ENCODE data around the gene TTLL3. TPM values are rescaled to one million over a fixed set of nuclear protein-coding genes. Genes with fewer than 3 reads are reported as not detected.

The TTLL3 gene
- total RNA-seq, 1 donor from 2014 or later: 45.7 TPM

- no peak for DNase-seq
- Mint-ChIP-seq H3K9me3 (ENCODE audit: unreplicated experiment) (peaks cover 6% of the 10 kb centered on the region), H3K4me3 (ENCODE audit: unreplicated experiment) (no peak overlapping the region), H3K27me3 (ENCODE audit: unreplicated experiment) (peaks cover 11% of the 10 kb centered on the region), H3K27ac (ENCODE audit: unreplicated experiment) (no peak overlapping the region), H3K36me3 (ENCODE audit: unreplicated experiment) (no peaks in the 10 kb centered on the region), H3K4me1 (ENCODE audit: low read depth, unreplicated experiment) (peaks cover 12% of the 10 kb centered on the region)
- no peak for TF ChIP-seq CTCF (IDR thresholded peaks at IDR 0.05; ENCODE audit: partially characterized antibody, unreplicated experiment)
Measured at GRCh38 chr3:9765865-9766264, 44.2 kb upstream of the TTLL3 start.

DNA sequence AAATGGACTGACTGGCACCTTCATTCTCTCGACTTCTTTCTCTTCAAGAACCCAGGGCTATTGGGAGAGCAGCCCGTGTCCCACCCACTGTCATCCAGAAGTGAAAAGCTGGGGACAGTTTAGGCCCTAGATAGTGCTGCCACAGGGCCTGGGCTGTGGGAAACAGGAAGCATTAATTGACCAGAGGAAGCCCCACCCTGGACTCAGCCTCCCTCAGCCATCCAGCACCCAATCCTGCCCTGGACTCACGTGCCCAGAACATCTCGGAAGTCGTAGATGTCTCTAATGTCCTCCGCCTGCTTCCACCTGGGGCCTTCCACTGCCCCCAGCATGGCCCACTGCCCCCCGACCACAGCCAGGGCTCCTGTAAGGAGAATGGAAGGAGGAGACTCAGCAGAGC is 42.6 kb upstream of the TTLL3 start:
- H3K27me3 Mint-ChIP-seq (ENCODE audit: unreplicated experiment): peaks cover 11% of the 10 kb centered on the region
- H3K4me3 Mint-ChIP-seq (ENCODE audit: unreplicated experiment): no peak overlapping the region
- no peak for DNase-seq
- peaks cover 6% of the 10 kb centered on the region for H3K9me3 Mint-ChIP-seq (ENCODE audit: unreplicated experiment)
- no peak overlapping the region for H3K27ac Mint-ChIP-seq (ENCODE audit: unreplicated experiment)
- no peaks in the 10 kb centered on the region for H3K36me3 Mint-ChIP-seq (ENCODE audit: unreplicated experiment)
- peaks cover 12% of the 10 kb centered on the region for H3K4me1 Mint-ChIP-seq (ENCODE audit: low read depth, unreplicated experiment)
- no peak for TF ChIP-seq CTCF (IDR thresholded peaks at IDR 0.05; ENCODE audit: partially characterized antibody, unreplicated experiment)

- no peak for DNase-seq
- Mint-ChIP-seq H3K36me3 (ENCODE audit: unreplicated experiment) (no peaks in the 10 kb centered on the region), H3K27ac (ENCODE audit: unreplicated experiment) (no peak overlapping the region)
Measured at GRCh38 chr3:9768141-9768775, 41.8 kb upstream of the TTLL3 start.

DNA sequence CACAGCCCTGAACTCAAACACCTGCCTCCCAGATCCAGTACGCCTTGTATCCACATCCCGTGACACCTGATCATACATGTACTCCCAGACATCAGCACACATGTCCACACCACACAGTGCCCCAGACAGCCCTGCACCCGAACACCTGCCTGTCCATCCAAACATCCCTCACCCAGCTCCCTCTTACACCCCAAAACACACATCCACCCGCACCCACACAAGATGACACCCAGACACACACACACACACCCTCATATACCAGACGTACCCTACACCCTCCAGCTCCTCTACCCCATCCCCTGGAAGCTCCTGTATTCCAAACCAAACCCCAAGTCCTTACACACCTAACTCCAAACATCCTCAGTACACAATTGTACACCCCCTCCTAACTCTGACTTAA is 41.0 kb upstream of the TTLL3 start:
- Mint-ChIP-seq H3K27ac (ENCODE audit: unreplicated experiment) (peak overlapping the region; percentile 26), H3K4me3 (ENCODE audit: unreplicated experiment) (peak overlapping the region; percentile 81), H3K9me3 (ENCODE audit: unreplicated experiment) (peaks cover 6% of the 10 kb centered on the region)

More at GRCh38 chr3:9768141-9768775, 41.8 kb upstream of the TTLL3 start:
- Mint-ChIP-seq H3K4me1 (ENCODE audit: low read depth, unreplicated experiment) (peaks cover 12% of the 10 kb centered on the region), H3K9me3 (ENCODE audit: unreplicated experiment) (peaks cover 6% of the 10 kb centered on the region), H3K27me3 (ENCODE audit: unreplicated experiment) (peaks cover 11% of the 10 kb centered on the region), H3K4me3 (ENCODE audit: unreplicated experiment) (no peak overlapping the region)
- no peak for TF ChIP-seq CTCF (IDR thresholded peaks at IDR 0.05; ENCODE audit: partially characterized antibody, unreplicated experiment)

More for the DNA sequence above, 41.0 kb upstream of the TTLL3 start:
- TF ChIP-seq CTCF (IDR thresholded peaks at IDR 0.05; ENCODE audit: partially characterized antibody, unreplicated experiment): no peak
- H3K27me3 Mint-ChIP-seq (ENCODE audit: unreplicated experiment): peaks cover 11% of the 10 kb centered on the region
- H3K4me1 Mint-ChIP-seq (ENCODE audit: low read depth, unreplicated experiment): peaks cover 12% of the 10 kb centered on the region
- no peak for DNase-seq
- H3K36me3 Mint-ChIP-seq (ENCODE audit: unreplicated experiment): no peaks in the 10 kb centered on the region

Data from glutamatergic neuron (in vitro differentiated cells).